Stimulated activated CD4-positive, alpha-beta T cell treated with anti-CD3 and anti-CD28 coated beads, Interleukin-2, amount 100 ng/mL, for 48 hours (primary cell): ENCODE data around the gene STIM1.
"Not testable (repeated sequence)": the region's sequence is repeated elsewhere in the genome, so short reads cannot be mapped to it uniquely, and the experiment has no call there.

Source experiments
- DNase-seq, 2 donors: peaks; one replicate each; pipeline ENCODE4 v3.0.0-alpha.2; 2020

STIM1 gene

GRCh38 chr11:3854977-3855807, at the start of gene STIM1:
Gene STIM1, plus strand, starts transcription at chr11:3855664. Its CDS starts 607 bp downstream, at chr11:3856271.
- peak; percentile 99 for DNase-seq

GRCh38 chr11:3807909-3808860, 47.3 kb upstream of the STIM1 start, which contains the start of gene PGAP2:
Gene PGAP2, plus strand, starts transcription at chr11:3808560. Its CDS starts 2,700 bp downstream, at chr11:3811260.
- DNase-seq = peak; percentile 52

- DNase-seq = no peak
Measured at GRCh38 chr11:3808861-3809623, 46.4 kb upstream of the STIM1 start.

GRCh38 chr11:3809624-3809928, 45.9 kb upstream of the STIM1 start:
- DNase-seq = no peak

GRCh38 chr11:3810446-3810845, 45.0 kb upstream of the STIM1 start:
- no peak for DNase-seq

GRCh38 chr11:3810951-3811350, 44.5 kb upstream of the STIM1 start:
- DNase-seq = no peak

GRCh38 chr11:3814832-3815231, 40.6 kb upstream of the STIM1 start:
- DNase-seq = not testable (repeated sequence)

- DNase-seq = no peak
Measured at GRCh38 chr11:3815845-3816244, 39.6 kb upstream of the STIM1 start.

GRCh38 chr11:3816673-3817072, 38.8 kb upstream of the STIM1 start:
- no peak for DNase-seq

- DNase-seq = no peak
Measured at GRCh38 chr11:3817181-3817800, 38.2 kb upstream of the STIM1 start.

- DNase-seq = no peak
Measured at GRCh38 chr11:3820971-3821370, 34.5 kb upstream of the STIM1 start.

- no peak for DNase-seq
Measured at GRCh38 chr11:3822312-3822711, 33.2 kb upstream of the STIM1 start.

- no peak for DNase-seq
Measured at GRCh38 chr11:3823303-3823702, 32.2 kb upstream of the STIM1 start.

- DNase-seq = no peak
Measured at GRCh38 chr11:3823762-3824506, 31.5 kb upstream of the STIM1 start.

- DNase-seq = peak; percentile 83 to 84
Measured at GRCh38 chr11:3824714-3825472, 30.6 kb upstream of the STIM1 start.

- DNase-seq = no peak
Measured at GRCh38 chr11:3825473-3826154, 29.9 kb upstream of the STIM1 start.

- DNase-seq = no peak
Measured at GRCh38 chr11:3826721-3827120, 28.7 kb upstream of the STIM1 start.

- no peak for DNase-seq
Measured at GRCh38 chr11:3827434-3828186, 27.9 kb upstream of the STIM1 start.

GRCh38 chr11:3830088-3830487, 25.4 kb upstream of the STIM1 start:
- no peak for DNase-seq

- DNase-seq = no peak
Measured at GRCh38 chr11:3830730-3831129, 24.7 kb upstream of the STIM1 start.
